GM21526 (cell line): ENCODE data around the gene NIT2.
"Not testable (repeated sequence)": the region's sequence is repeated elsewhere in the genome, so short reads cannot be mapped to it uniquely, and the experiment has no call there.

ENCODE experiments used
- ATAC-seq: cut with Tn5 transposase; IDR thresholded peaks from one replicate; pipeline ENCODE4 v1.9.1; 2021; ENCODE audit warnings: moderate library complexity; ENCODE audit not compliant: unreplicated experiment, low FRiP score

The NIT2 gene, protein sequence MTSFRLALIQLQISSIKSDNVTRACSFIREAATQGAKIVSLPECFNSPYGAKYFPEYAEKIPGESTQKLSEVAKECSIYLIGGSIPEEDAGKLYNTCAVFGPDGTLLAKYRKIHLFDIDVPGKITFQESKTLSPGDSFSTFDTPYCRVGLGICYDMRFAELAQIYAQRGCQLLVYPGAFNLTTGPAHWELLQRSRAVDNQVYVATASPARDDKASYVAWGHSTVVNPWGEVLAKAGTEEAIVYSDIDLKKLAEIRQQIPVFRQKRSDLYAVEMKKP

DNA sequence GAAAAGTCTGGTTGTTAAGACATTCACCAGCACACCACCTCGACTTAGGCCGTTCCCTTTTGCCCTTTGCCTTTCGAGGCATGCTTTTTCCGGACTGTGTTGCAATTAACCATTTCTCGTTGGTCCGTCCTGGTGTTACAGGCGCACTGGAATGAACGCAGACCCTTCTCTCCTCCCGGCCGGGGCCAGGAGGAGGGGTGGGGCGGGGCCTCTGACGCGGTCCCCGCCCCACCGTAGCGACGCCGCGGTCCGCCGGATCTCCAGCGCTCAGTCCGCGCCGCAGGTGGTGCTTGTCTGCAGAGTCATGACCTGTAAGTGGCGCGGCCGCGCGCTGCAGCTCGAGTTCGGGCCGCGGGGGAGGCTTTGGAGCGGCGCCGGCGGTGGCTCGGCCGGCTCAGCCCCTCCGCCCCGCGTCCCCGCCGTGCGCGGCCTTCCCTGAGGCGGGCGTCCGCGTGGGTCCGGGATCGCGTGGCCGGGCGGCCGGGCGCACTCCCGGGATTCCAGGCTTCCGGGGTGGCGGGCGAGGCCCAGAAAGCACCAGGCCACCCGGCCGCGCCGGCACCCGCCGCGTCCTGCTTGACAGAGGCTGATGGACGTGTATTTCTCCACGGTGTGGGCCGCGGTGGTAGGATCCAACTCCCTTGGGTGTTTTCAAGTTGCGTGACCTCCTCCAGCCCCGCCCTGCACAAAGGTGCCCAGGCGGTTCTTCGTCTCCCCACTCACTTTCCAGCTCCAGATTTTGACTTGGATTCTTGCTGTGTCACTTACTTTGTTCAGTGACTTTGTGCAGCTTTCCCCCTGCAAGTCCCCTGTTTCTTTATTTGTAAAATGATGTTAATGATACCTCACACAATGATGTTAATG lies at the start of gene NIT2:
TSS of gene NIT2 (plus strand) at position 270 of the 864 bp plus-strand sequence. CDS start at position 305, 35 bp downstream.
- ATAC-seq, result peak; percentile 97

DNA sequence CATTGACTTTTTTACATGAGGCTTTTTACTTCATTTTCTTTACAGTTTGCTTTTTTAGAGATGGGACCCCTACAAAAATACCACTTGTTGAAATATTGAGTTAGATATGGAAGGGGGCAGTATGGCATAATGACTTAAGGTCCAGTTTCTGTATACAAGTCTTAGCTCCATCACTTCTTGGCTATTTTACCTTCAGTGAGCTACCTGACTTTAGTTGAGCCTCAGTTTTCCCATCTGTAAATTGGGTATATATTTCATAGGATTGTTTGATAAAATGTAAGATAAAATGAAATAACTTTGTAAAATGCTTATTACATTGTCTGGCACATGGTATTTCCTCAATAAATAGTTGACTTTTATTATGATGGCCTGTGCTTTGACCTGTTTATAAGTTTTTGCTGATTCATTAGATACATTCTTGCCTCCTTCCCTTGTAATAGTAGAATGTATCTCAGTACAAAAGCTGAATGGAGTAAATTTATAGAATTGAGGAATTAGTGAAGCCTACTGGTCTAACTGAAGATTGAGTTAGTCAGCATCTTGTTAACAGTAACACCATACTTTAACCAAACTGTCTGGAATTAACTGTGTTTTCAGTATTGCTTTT lies 46.2 kb upstream of the NIT2 start:
- ATAC-seq, result no peak

DNA sequence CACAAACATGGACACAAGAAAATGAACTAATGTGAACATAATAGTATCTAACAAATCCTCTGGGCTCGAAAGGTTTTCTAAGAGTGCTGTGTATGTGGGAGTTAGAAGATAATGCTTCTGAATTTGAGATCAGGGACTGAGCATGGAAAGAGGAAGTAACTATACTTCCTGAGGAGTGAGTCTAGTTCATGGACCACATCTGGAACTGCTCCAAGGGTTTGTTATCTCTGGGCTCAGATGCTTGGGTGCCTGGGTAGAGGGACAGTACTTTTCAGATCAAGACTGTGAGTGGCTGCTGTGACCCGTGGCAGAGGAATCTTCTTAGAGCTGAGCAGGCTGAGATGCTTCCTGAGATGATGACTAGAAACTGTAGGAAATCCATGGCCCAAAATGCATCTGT lies 45.2 kb upstream of the NIT2 start:
- no peak for ATAC-seq

DNA sequence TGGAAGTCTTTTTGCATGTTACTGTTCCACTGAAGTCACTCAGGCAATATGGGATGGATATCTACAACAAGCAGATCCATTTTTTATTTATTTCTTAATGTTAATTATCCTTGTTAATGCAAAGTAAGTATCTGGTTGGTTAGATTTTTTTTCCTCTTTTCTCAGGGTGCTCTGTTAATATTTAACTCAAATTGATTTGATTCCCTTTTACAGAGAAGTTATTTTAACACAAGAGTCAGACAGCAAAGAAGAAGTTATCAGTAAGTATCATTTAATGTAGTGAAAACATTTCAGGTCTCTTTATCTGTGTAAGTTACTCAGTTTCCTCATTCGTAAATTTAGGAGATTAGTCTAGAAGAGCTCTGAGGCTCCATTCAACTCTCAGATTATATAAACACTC lies 39.5 kb upstream of the NIT2 start:
- no peak for ATAC-seq

DNA sequence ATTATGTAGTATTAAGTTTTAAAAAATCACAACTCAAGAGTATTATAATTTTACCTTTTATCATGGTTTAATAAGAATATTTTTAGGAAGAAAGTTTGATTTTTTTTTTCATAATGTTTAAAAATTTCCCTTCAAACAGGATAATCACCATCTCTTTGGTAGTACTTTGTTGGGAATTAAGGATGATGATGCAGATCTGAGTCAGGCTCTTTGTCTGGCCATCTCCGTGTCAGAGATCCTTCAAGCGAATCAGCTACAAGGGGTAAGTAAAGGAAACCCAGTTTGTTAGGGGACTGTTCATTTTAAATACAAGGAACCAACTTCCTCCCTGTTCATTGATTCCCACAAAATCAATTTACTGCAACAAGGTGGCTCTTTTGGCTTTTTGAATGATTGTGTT lies 36.8 kb upstream of the NIT2 start:
- ATAC-seq, result no peak

DNA sequence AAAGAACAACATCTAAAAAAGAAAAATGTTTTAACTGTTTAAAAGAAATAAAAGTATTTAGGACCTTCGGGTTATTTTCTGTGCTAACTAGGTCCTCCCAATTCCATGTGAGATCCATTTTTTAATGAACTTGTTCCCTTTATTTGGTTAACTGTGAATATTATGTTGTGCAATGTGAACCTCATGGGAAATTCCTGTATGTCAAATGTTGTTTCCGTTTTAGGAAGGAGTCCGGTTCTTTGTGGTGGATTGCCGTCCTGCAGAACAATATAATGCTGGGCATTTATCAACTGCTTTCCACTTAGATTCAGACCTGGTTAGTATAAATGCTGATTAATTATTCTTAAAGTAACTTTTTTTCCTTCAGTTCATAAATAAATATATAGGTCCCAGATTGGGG lies 35.5 kb upstream of the NIT2 start:
- ATAC-seq, result no peak

DNA sequence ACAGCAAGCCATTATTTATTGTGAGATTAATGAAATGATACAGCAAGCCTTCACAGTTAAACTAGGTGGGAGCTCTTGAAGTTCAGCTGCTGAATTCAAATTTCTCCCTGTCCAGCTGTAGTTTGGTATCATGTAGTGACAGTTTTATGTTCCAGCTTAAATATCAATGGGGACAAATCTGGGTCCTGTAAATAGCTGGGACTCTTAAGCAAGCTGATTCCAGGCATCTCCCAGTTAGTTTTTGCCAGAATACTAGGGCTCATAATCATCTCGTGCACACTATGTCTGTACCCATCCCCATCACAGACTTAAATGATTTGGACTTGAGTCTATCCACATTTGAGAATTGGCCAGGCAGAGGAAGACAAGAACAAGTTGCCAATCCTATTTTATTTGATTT lies 27.9 kb upstream of the NIT2 start:
- ATAC-seq, result no peak

DNA sequence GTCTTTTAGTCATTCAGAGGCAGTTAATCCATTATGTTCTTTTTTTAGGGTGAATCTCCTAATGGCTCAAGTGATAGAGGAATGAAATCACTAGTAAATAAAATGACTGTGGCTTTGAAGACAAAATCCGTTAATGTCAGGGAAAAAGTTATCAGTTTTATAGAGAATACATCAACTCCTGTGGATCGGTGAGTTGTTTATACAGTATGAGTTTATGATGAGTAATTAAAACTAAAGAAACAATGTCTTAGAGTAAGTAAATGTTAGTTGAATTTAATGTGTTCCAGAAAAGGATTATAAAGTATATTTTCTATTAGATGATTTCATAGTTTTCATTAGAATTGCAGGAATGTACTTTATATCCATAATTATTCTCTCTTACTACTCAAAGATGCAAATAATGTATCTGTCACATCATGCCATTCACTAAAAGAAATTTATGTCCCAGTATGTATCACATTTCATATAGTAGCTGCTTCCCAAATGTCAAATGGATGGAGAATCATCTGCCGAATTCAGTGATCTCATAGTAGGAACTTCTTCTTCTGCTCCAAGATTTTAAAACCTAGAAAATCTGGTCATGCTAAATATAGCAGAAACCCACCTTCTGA lies 24.1 kb upstream of the NIT2 start:
- no peak for ATAC-seq

DNA sequence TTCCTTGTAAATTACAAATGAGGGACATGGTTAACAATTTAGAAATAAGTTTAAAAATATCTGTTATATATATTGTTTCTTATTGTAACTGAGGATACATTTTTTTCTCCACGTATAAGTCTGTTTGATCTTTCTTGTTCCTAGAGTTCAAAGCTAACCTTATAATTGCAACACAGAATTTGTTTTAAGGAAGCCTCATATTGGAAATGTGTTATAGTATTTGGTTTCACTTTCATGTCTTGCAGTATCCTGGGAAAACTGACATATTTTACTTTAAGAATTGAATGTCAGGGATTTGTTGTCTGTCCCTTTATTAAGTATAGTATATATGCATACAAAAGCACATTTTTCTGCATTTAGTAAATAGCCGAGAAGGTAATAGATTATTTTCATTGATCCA lies 23.5 kb upstream of the NIT2 start:
- no peak for ATAC-seq

DNA sequence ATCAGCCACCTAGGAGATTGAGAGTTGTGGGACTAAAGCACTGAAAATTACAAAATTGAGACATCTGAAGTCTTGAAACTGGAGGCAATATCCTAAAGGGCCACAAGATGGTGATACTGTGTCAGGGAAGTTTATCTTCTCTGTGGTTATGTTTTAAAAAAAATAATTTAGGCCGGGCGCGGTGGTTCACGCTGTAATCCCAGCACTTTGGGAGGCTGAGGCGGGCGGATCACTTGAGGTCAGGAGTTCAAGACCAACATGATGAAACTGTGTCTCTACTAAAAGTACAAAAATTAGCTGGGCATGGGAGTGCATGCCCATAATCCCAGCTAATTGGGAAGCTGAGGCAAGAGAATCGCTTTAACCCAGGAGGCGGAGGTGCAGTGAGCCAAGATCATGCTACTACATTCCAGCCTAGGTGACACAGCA lies 17.9 kb upstream of the NIT2 start:
- no peak for ATAC-seq

DNA sequence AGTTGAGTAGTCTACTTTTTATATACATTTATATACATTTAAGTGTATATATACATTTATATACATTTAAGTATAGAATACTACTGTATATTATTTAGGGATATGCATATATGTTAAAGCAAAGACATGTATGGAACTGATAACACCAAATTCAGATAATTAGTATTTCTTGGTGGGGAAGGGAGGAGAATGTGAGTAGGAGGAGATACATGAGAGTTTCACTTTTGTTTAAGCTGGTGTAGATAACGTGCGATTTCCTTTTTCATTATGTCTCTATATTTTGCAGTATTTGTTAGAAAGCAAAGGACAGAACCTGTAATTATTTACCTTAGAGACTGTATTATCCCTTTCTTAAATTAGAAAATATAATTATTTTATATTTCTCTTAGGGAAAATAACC lies 16.6 kb upstream of the NIT2 start:
- no peak for ATAC-seq

DNA sequence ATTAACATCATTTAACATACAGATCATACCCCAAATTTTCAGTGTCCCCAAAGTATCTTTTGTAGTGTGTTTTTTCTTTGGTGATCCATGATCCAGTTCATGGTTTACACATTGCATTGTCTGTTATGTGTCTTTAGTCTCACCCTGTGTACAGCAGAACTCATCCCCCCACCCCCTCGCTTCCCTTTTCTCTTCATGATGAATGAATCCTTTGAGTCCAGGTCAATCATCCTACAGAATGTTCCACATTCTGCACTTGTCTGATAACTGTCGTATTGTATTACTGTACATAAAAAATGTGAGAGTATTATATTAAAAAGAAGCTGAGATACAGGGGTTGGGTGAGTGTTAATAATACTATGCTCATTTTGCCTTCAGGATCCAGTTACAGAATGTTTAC lies 14.6 kb upstream of the NIT2 start:
- ATAC-seq, result no peak

DNA sequence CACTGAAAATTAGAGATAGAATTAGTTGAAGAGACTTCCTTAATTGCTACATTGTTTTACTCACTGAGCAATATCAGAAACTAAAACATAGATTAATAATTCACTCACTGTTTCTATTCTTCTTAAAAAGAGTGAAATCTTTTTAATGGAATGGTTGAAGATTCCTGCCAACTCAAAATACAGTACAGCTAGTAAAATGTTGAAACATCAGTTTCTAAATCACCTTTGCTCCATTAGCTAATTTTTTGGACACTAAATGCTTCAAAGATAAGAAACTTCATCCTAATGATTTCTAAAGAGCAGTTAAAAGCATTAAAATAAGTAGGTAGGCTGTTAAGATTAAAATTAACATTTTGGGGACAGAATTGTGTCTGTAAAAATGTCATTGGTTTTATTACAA lies 10.5 kb upstream of the NIT2 start:
- ATAC-seq, result no peak

DNA sequence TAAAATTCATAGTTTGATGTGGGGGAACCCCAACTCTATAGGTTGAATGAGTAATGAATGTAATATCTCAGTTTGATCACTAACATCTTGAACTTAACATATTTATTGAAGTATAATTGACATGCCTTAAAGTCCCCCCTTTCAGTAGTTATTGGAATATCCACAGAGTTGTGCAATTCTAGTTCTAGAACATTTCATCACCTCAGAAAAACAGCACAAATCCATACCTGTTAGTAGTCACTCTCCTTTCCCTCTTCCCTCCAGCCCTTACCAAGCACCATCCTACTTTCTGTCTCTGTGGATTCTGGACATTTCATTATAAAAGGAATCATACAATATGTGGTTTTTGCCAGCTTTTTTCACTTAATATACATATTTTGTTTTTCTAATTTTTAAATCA lies 8.7 kb upstream of the NIT2 start:
- no peak for ATAC-seq

DNA sequence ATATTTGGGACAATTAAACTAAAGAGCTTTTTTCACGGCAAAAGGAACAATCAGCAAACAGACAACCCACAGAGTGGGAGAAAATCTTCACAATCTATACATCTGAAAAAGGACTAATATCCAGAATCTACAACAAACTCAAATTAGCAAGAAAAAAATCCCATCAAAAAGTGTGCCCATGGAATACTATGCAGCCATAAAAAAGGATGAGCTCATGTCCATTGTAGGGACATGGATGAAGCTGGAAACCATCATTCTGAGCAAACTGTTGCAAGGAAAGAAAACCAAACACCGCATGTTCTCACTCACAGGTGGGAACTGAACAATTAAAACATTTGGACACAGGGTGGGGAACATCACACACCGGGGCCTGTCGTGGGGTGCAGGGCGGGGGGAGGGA lies 7.2 kb upstream of the NIT2 start:
- ATAC-seq, result not testable (repeated sequence)

DNA sequence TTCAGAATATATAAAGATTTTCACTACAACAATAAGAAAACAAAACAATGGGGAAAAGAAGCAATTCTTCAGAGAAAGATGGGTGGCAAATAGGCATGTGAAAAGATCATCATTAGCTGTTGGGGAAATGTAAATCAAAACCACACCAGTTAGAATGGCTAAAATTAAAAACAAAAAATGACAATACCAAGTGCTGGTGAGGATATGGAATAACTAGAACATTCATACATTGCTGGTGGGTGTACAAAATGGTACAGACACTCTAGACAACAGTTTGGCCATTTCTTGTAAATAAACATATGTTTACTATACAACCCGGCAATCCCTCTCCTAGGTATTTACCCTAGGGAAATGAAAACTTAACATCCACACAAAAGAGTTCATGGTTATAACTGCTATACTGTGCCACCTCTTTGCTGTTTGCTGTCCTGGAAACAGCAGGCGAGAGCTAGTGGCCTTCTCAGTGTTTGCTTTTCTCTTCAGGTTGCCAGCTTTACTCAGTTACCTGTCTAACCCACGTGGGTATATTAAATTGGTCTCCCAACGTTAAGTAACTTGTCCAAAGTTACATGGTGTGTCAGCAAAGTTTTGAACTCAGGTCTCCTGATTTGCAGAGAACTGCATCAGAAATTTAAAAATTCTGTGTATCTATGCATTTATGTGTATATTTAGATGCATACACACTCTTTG lies 4.6 kb upstream of the NIT2 start:
- no peak for ATAC-seq

DNA sequence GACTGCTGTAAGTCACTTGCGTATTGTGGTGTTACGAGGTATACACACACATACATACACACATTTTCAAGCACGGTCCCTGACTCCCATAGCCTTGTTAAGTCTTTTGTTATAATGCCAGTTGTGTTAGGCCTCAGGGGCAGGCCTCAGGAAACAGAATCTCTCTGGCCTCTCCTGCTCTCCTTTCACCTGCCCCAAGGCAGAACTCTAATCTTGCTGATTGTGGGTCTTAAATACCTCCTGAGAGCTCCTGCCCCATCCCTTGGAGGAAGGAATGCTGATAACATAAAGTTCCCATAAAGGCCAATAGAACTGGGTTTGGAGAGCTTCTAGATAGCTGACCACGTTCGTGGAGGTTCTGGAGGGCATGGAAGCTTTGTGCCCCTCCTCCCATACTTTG lies 3.9 kb upstream of the NIT2 start:
- ATAC-seq, result no peak

DNA sequence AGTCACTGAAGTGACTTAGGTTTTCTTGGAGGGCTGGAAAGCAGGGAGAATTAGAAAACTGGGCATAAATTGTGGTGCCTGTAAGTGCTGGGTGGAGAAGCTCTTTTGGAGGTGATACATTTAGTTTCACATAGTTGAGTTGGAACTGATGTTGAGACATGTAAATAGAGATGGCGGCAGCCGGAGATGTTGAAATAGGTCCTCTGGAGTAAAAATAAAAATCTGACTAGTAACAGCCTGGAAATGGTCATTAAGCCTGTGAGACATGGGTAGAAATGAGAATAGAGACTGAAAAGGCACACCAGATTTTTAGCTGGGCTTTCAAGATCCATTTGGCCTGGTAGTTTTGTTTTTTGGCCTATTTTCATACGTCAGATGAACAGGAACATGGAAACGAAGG lies 2.9 kb upstream of the NIT2 start:
- no peak for ATAC-seq

DNA sequence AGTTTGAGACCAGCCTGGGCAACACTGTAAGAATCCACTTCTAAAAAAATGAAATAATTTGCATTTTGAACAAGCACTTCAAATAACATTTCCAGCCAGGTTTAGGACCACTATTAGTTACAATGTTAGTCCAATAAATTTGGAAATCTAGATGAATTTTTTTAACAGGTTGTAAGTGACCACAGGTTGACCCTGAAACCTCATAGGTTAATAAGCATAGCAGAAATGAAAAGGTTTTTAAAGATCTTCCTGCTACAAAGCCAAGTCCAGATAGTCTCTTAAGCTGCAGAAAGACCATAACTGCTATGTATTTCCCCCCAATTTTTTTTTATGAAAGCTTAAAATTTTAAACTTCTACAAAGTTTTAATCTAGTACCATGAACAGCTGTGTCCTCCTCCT lies 1.5 kb upstream of the NIT2 start:
- ATAC-seq, result no peak

DNA sequence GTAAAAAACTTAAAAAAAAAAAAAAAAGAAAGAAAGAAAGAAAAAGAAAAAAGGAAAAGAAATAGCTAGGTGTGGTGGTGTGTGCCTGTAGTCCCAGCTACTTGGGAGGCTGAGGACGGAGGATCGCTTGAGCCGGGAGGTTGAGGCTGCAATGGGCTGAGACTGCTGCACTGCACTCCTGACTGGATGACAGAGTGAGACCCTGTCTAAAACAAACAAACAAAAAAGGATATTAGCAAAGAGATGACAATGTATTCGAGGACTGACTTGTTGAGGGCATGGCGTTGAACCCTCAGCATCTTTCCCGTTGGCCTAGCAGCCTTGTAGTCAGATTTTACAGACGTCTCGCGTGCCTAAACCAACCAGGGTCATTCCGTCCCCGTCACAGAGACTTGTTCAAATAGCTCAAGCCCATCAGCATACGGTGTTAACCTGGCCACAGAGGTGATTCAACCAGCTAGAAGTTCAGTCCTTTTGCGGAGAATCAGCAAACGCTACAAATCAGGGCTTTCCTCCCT lies 528 bp upstream of the NIT2 start:
- peak; percentile 35 for ATAC-seq
